HG02798 (cell line): ENCODE data around the gene MEIKIN.

Experiments used
- ATAC-seq: cut with Tn5 transposase; IDR thresholded peaks from one replicate; pipeline ENCODE4 v1.9.1; 2021; ENCODE audit warnings: mild to moderate bottlenecking; ENCODE audit not compliant: unreplicated experiment, poor library complexity

MEIKIN gene

DNA sequence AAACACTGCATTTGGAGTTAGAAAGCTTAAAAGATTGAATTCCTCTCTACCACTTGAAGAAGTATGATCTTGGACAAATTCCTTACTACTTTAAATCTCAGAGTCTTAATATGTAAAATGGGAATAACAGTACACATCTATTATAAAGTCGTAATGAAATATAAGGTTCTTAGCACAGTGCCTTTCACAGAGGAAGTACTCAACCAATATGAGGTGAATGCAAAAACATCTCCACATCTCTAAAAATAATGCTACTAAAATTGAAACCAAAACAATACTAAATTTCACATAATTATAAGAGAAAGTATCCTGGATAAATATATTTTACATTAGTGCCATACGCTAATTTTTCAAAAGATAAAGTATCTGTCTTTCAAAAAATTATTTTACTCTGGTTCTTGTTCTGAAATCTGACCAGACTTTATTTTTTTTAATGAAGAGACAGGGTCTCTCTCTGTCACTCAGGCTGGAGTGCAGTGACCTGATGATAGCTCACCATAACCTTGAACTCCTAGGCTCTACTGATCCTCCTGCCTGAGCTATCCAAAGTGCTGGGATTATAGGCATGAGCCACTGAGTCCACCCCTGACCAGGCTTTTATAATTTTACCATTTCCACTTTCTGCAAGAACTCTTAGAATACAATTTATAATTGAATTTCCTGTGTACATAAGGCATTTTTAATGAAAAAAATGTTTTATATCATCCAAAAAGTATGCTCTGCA is 127.3 kb downstream of the MEIKIN start:
- ATAC-seq: no peak

DNA sequence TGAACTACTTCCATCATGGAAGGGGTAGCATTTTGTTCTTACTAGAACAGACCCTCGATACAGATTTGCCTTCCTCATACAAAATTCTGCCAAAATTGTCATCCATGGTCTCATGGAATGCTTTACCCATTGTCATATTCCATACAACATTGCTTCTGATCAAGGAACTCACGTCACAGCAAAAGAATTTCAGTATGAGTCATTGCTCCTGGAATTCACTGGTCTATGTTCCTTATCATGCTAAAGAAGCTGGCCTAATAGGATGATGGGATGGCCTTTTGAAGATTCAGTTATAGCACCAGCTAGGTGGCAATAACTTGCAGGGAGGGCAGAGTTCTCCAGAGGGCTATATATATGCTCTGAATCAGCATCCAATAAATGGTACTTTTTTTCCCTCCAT is 130.5 kb downstream of the MEIKIN start:
- no peak for ATAC-seq

DNA sequence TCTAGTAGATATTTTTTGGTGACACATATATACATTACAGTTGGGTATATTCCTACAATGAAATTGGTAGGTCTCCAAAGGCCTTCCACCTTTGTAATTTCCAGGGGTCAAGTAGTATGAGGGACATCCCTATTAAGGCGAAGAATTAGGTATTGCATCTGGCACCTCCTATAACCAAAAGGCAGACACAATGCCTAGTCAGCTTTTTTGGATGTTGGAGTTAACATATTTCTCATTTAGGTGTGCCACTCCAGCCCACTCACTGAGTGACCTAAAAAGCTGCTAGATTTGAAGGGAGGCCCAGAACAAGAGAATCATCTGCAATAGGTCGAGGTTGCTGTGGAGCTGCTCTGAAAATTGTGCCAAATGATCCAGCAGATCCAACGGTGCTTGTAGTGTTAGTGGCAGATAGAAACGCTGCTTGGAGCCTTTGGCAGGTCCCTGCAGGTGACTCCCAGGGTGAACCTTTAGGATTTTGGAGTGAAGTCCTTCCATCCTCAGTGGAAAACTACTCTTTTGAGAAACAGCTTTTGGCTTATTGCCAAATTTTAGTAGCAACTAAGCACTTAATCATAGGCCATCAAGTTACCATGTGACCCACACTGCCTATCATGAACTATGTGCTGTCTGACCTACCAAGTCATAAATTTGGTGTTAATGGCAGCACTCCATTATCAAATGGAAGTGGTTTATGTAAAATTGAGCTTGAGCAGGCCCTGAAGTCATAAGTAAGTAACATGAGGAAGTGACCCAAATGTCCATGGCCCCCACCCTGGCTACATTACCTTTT is 132.9 kb downstream of the MEIKIN start:
- no peak for ATAC-seq

DNA sequence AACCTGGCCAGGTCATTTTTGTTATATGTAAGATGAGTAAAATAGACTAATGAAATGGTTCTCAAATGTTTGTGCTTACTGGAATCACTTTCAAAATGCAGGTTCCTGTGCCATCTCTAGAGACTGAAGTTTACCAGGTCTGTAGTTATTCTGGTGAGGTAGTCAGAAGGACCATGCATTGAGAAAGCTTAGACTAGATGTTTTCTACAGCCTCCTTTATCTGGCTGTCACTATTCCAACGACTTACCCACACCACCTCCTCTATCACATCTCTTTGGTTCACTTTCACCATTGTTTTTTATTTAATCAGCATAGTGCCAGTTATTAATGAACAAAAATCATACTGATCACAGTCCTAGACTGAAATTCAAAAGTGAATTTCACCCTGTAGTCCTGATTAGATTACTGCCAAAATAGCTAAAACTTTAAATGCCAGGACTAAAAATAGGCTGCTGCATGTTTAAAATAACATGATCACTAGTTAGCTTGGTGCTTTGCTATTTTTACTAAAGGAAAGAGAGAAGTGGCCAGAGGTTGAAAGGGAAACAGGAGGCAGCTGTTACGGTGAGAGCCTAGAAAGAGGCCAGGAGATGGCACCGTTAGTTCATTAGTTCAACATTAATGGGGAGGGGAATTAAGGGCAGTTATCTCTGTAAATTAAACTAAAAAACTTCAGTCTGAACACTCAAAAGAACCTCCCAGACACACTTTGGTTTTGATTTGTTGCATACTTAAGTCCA is 134.8 kb downstream of the MEIKIN start:
- peak; percentile 39 for ATAC-seq

DNA sequence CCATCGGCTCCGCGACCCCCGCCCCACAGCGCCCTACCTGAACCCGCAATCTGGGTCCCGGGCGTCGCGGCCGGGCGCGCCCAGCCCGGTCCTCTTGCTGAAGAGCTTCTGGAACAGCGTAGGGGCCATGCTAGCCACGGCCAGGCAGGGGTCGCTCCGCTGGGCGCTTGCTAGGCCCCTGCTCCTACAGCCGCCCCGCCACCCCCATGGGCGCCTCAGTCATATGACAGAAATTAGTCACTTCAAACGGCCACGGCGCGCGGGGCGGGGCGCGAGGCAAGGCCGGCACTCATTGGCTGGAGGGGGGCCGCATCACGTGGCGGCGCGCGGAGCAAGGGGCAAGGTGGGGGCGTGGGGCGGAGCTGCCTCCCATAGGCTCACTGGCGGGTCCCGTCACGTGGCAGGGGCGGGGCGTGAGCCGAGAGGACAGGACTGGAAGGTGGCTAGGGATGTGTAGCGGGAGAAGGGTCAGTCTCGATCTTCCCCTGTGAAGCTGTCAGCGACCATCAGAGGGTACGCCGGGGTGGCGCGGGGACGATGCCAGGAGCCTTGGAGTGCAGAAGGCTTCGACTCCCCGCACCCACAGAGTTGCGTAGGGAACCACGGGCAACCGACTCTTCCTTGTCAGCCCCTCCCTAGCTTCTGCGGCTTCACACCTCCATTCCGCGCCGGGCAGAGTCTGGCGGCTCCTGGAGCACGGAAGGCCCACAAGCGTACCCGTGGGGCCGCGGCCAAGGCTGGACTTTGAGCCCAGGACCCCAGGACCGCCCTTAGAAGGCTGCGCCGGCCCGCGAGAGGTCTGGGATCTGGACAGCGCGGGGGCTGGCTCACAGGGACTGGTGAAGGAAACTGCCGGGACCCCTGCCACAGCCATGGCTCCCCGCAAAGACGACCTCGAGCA is 148.4 kb downstream of the MEIKIN start, which contains the start of gene FNIP1:
TSS of gene FNIP1 (minus strand) at position 225 of the 901 bp plus-strand sequence. CDS start at position 129, 96 bp downstream.
- peak; percentile 96 for ATAC-seq

DNA sequence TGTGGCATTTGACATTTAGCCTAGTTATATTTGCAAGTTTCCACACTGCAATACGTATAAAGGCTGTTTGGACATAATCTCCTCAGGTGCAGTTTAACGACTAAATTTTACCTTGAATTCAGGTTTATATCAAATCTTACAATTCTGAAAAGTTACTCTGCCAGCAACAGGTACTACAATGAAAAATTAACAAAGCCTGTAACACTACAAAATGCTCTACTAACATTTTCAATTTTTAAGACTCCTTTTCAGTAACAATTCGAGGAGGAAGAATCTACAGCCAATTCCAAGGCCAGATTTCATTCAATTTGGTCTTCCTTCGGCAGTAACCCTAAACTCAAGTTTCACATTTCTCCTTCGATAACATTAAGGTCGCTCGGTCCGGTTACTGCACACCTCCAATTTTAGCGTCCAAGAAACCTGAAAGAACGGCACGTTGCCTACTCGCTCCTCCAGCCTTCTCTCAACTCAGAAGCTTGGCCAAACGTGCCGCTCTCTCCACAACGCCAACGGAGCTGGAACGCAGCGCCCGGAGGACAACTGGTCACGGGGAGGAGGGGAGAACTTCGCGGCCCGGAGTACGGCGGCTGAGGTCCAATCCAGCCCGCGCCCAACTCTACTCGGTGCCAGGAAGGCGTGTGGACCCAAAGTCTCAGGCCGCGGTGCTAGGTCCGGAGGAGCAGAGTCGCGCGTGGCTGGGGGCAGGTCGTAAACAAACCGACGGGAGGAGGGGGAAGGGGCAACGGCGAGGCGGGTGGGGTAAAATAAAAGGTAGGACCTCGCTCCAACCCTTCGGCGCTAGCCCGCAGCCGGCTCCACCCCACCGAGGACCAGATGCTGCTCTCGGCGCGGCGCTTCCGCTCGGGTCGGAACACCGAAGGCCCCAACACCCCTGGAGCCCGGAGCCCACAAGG is 149.3 kb downstream of the MEIKIN start:
- peak; percentile 14 for ATAC-seq

DNA sequence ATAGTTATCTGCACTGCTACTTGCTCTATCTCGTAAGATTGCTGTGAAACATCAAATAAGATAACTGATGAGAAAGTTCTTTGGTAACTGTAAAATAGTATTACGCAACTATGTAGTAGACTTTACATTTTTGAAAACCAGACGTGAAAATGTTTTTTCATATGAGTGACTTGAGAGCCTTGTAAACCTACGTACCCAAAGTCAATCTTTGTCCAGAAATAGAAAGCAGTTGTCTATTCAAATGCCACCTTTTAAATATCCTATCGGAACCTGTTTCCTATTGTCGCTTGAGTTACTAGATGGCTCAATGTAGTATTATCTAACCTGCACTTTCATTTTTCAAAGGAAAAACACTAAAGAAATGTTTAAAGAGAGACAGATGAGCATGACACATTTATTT is 150.2 kb downstream of the MEIKIN start:
- ATAC-seq: no peak

DNA sequence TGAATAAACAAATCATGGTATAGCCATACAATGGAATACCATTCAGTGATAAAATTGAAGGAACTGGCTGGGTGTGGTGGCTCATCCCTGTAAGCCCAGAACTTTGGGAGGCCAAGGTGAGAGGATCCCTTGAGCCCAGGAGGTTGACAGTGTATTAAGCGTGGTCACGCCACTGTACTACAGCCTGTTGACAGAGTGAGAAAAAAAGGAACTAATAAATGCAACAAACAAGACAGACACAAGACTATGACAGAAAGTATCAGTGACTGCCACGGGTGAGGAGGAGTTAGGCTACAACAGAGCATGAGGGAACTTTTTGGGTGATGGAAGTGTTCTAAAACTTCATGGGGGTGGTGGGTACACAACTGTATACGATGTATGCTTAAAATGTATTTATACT is 150.9 kb downstream of the MEIKIN start:
- ATAC-seq: no peak

DNA sequence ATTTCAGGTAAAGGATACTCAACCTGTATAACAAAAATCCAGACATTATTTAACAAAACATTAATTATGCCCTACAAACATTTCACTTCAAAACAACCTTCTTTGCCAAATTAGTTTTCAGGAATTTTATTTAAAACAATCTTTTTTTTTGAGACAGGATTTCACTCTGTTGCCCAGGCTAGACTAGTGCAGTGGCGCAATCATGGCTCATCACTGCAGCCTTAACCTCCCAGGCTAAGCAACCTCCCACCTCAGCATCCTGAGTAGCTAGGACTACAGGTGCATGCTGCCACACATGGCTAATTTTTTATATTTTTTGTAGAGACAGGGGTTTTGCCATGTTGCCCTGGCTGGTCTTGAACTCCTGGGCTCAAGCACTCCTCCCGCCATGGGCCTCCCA is 152.6 kb downstream of the MEIKIN start:
- ATAC-seq: no peak

DNA sequence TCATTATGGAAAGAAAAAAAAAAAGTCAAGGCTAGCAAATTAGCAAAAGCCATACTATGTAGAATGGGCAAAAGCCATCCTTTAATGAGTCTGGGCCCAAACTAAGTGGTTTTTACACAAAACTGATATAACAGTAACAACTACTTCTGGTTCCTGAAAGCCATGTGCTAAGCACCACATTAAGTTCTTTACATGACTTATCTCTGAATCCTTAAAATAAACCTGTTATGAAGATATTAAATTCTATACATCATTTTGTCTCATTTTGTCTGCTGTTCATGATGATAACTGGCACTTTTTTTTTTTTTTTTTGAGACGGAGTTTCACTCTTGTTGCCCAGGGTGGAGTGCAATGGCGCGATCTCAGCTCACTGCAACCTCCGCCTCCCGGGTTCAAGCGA is 153.6 kb downstream of the MEIKIN start:
- no peak for ATAC-seq

DNA sequence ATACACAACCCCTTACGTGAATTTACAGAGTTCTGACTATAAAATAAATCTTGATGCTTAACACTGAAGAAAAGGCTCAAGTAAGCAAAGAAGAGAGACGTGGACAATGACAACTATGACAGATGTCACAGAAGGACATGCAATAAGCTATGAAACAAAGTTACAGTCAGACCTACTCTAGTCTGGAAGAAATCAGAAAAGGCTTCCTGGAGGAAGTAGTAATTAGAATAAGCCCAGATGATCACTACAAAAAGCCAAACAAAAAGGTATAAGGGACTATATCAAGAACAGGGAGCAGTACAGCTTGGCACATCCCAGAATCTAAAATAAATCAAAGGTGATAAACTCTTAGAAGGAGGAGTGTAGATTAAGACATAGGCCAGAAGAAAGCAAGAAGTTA is 154.9 kb downstream of the MEIKIN start:
- no peak for ATAC-seq

DNA sequence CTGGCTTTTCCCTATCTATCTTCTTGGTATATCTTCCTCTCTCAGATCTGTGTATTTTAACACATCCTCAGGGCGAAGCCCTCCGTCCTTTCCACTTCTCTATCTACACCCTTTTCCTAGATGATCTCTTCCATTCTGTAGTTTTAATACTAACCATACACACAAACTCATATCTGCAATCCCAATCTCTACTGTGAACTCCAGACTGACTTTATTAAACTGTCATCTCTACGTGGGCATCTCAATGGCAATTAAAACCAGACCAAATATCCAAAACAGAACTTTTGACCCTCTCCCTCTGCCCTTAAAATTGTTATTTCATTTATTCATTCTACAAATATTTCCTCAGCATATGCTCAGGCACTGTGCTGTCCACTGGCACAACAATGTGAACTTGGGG is 155.7 kb downstream of the MEIKIN start:
- no peak for ATAC-seq

DNA sequence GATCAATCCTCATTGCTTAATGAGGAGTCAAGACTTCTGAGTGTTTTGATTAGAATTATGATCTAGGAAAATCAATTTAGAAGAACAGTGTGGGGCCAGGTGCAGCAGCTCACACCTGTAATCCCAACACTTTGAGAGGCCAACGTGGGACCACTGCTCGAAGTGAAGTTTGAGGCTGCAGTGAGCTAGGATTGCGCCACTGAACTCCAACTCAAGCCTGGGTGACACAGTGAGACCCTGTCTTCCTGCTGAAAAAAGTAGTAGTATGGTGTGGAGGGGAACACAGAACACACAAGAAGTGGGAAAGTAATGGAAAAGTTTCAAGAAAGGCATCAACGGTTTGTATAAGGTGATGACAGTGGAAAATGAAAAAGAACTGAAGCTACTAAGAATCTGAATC is 157.7 kb downstream of the MEIKIN start:
- ATAC-seq: no peak

DNA sequence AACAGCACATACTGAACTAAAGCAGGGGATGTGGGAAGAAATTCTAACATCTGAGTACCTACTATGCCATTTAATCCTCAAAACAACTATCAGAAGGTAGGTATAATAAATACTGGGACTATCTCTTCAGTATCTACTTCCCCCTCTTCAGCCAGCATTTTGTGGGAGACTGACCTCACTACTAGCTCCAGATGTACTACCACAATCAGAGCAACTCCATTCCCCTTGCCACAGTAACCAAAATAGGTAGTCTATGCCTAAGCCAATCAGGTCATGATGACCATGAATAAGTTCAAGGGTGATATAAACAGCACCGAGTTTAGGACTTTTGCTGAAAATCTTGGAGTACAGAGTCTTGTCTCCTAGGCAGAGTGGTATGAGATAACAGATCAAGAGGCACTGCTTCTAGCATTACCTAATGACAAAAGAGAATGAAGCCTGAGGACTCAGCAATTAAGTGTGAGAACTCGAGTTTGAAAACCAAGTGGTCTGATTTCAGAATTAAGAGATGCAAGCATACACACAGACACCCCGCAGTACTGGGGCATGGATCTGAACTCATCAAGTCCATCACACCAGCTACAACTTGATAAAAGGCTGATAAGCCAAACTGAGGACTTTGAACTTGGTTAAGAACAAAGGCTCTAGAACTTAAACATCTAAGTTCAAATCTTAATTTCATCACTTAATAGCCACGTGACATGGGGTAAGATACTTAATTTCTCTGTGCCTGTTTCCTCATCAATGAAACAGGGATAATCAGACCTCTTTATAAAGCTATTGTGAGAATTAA is 158.4 kb downstream of the MEIKIN start:
- ATAC-seq: no peak

DNA sequence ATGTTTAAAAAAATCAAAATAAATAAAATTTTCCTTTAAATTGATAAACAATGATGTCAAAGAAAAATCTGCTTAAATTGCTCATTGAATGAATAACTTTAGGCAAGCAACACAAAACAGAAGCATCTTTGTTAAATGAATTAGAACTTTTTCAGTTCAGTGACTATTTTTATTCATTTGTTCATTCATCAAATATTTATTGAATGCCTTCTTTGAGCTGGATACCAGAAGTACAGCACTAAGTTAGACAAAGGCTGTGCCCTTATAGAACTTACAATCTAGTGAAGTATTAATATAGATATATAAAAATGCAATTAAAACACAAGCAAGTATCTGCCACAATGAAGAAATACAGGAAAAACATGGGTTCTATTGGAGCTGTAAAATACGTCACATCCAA is 159.4 kb downstream of the MEIKIN start:
- ATAC-seq: no peak

DNA sequence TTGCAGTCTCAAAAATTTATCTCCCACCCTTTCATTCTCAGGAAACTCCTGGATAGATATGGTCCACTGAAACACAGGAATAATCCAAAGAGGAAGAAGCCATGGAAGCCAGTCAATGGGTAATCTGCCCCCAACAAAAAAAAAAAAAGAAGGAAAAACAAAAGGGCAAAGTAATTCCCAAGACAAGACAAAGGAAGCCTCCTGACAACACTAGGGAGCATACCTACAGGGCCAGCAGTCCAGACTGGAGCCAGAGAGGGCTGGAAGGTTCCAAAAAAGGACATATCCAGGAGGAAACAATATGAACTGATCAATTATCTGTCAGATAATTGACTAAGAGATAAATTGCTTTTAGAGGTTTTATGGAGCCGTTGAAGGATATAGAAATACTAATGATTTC is 161.6 kb downstream of the MEIKIN start:
- no peak for ATAC-seq

DNA sequence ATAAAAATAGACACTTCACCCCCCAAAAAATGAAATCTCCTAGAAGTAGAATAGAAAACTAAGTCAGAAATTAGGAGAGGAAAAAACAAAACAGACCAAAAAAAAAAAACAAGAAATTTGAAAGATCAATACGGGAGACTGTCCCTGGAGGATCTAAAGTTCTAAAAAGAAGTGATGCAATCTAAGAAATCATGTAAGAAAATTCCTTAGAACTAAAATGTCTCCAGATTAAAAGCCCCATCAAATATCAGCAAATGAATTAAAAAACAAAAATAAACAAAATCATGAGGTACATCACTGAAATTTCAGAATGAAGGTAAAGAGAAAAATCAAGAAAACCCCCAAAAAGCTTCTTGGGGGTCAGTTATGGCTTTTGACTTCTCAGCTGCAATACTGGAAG is 162.1 kb downstream of the MEIKIN start:
- no peak for ATAC-seq

DNA sequence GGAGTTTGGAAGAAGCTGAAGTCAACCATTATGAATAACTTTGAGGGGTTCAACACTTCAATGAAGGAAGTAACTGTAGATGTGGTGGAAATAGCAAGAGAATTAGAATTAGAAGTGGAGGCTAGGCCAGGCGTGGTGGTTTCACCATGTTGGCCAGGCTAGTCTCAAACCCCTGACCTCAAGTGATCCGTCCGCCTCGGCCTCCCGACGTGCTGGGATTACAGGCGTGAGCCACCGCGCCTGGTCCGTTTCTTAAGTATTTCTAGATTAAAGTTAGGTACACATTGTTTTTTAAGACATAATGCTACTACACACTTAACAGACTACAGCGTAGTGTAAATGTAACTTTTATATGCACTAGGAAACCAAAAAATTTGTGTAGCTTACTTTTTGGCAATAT is 162.7 kb downstream of the MEIKIN start:
- no peak for ATAC-seq
